ENCODE data around the gene TAS1R2.
"Not testable (repeated sequence)": the region's sequence is repeated elsewhere in the genome, so short reads cannot be mapped to it uniquely, and the experiment has no call there.

TAS1R2 gene

DNA sequence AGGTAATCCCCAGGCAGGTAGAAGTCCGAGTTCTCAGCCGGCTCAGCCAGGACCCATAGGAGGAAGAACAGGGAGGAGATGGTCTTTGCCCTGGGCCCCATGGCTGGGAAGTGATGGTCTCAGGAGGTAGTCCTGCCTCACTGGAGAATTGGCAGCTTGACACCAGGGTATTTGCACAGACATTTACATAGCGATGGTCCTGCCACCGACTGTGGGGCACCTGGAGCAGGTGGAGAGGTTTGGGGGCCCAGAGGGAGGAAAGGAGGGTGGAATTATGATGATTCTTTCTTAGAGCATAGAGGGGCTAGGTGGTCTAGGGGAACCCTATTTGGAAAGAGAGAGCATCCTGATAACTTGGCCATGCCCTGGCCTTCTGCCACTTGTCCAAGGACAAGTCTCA lies at the start of gene TAS1R2:
Gene TAS1R2, minus strand, starts transcription at position 101 of the 400 bp plus-strand sequence. Its CDS starts 0 bp downstream, at position 101.
- DNase-seq (ENCODE audit: low read depth in 2 of 2), result no peak

DNA sequence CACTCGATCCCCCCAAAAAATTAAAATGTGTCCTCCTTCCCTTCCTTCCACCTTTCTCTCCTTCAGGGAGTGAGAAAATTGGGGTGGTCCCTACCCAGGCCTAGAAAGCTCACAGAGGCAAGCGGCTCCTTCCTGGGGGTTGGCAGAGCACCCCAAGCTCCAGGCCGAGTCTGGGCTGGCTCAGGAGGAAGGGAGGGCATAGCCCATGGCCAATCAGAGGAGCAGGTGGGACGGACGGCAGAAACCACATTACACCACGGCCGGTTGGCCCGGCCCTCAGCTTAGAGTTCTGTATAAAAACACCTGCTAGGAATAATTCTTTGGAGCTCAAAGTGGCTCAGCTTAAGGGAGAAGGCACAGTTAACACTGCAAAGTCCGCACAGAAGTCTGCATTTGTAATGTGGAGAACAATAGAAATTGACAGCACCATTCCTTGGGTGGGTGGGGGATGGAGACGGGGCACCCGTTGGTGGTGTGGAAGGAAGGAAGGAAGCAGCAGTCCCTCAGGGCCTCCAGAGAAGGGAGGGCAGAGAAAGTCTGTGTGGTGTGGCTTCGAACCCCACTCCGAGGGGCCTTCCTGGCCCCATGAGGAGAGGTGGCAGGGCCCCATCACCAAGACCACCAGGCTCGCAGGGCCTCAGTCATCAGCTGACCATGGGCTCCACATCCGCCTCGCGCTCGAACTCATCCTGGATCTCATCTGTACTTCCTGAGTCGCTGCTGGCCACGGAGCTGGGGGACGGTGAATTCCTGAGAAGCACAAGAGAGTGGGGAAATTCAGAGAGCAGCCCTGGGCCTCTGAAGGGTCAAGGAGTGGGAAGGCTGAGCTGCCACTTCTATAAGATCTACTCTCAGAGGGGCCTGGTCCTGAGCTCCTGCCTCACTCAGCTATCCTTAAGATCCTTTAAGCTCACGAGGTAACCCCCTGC lies 48.7 kb upstream of the TAS1R2 start:
- no peak for DNase-seq (ENCODE audit: low read depth in 2 of 2)

DNA sequence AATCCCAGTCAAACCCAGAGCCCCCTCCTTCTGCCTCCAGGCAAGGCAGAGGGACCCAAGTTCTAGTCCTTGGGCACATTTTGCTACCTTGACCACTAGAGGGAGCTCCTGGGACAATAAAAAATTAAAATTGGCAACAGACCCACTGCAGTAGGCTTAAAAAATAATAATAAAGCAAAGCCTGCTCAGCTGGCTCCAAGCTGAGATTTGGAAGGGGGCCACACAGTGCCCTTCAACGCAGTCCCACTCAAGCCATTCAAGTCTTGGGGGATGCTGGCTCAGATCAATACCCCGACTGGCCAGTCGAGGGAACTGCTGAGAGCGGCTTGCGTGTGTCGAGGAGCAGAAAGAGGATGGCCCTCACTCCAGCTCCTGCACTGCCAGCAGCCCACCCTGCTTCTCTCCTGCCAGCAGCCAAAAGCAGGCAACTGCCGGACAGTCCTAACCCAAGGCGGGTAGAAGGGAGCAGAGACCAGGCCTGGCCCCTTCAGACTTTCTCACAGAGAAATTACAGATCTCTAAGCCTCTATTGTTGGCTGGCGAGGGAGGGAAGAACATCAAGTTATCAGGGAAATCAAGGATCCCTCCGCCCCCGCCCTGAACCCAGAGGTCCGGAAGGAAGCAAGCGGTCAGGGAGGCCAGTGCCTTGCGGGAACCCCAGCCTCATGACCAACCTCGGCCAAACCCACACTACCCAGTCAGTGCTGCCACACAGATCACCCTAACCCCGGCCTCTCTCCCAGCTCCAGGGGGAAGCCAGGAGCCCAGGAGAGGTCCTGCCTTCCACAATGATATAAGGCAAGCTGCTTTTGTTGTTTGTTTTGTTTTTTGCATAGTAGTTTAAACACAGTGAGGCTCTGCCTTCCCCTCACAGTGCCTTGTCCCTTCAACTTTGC lies 47.8 kb upstream of the TAS1R2 start:
- peak; percentile 30 to 32 for DNase-seq (ENCODE audit: low read depth in 2 of 2)

DNA sequence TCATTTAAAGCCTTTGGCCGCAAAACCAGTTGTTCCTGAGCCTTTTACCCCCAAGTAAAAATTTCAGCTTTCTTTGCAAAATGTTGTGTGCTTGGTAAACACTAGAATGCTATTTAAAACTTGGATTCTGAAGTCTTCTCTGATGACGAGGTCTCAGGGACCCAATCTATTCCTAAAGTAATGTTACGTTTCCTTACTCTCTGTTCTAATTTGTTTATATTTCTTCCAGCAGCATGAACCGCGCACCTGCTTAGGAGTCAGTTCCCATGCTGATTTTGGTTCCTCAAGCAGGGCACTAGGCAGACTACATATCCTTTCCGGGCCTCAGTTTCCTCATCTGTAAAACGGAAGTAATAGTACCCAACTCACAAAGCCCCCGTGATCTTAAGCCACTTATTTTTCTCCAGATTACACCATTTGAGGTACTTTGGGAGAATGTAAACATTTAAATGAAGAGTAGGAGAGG lies 43.9 kb upstream of the TAS1R2 start:
- DNase-seq (ENCODE audit: low read depth in 2 of 2), result no peak

DNA sequence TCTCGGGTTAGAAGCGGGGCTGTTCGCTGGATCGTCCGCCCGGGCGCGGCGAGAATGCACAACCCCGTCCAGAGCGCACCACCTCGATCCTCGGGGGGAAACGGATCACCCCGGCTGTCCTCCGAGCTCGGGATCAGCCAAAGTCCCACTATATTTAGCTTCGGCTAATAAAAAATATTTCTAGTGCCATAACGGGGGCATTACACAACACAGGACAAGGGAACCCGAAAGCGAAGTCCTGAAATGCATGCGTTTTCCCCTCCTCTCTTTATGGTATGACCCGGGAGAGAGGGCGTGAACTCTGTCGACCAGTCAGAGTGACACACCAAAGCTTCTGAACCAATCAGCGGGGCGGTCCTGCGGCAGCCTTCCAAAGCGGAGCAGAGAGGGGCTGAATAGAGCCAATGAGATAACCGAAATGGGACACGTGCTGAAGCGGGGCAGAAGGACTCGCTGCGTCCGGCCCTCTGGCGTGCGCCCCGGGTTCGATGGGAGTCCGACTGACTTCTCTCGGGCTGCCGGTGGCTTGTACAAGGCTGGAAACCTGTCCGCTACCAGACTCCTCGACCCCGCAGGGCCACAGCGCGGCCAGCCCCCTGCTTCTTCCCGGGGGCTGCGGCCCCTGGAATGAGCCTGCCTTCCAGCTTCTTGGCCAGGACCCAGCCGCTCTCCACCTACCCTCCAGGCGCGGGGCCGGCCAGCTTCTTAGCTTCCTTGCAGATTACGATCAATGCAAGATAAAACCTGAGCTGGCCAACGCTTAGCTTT lies 43.2 kb upstream of the TAS1R2 start, which contains the start of gene ALDH4A1:
Gene ALDH4A1, minus strand, starts transcription at position 33 of the 768 bp plus-strand sequence. Its CDS starts 32 bp downstream, at position 1.
- peak; percentile 70 to 83 for DNase-seq (ENCODE audit: low read depth in 2 of 2)

DNA sequence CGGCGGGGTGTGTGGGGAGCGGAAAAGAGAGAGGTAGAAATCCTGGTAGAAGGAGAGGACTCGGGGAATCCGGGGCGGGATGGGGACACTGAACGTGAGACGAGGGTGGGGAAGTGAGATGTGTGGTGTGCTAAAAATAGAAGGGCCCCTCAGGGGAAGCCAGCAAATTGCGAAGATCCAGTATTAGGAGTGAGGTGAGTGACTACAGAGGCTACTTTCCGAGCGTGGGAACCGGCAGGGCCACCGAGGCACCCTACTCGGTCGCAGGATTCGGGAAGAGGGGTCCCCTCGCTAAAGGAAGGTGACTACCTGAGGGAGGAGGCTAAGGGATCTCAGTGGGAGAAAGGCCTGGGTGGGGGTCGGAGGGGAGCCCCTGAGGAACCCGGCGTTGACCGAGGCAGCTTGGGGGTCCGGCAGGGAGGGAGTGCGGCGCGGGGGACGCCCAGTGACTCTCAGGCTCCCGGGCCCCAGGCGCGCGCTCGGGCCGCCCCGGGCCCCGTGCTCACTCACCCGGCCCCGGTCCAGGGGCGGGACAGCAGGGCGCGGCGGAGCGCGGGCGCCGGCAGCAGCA lies 42.6 kb upstream of the TAS1R2 start:
- no peak for DNase-seq (ENCODE audit: low read depth in 2 of 2)

DNA sequence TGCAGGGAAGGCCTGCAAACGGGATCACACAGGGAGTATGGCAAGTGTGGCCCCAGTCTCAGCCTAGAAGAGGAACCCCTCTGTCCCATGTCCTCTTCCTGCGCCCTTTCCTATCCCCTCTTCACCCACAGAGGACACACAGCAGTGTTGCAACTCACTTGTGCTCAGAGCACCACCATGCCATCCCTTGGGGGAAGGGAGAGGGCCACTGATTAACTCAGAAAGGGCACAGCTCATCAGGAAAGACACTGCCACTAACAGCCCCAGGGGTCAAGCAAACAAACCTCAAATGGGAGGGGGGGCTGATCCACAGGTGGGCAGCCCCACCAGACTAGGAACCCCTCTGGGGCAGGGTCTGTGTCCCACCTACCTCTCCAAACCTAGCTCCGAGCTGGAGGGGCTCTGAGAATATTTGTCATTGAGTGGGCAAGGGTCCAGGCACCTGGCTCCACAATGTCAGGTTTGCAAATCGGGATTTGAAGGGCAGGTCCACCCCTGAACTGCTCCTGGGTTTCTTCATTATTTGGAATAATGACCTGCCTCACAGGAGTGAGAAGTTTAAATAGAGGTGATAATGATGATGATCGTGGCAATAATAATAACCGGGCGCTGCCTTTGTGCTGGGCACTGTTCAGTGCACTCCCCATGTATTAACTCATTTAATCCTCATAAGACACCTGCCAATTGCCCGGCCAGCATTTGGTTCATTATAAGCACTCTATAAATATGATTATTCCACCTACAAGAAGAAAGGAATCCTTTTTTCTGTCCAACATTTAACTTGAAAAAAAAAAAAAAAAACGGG lies 41.9 kb upstream of the TAS1R2 start:
- DNase-seq (ENCODE audit: low read depth in 2 of 2), result no peak

DNA sequence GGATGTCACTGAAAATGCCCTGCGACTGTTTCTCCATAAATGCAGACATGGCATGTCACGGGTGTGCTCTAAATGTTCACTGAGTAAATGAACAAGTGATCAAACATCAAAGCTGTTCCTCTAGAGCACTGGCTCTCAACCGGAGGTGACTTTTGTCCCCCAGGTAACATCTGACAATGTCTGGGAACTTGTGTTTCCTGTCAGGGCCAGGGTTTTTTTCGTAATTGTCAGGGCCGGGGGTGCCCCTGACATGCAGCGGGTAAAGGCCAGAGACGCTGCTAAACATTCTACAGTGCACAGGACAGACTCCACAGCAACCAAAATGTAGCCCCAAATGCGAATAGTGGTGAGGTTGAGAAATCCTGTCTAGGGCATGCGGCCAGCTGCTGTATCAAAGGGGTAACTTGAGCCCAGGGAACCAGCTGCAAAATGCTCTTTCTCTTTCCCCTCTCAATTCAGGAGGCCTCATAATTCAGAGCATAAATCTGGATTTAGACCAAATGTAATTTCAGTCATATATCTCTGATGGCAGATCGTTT lies 40.9 kb upstream of the TAS1R2 start:
- no peak for DNase-seq (ENCODE audit: low read depth in 2 of 2)

DNA sequence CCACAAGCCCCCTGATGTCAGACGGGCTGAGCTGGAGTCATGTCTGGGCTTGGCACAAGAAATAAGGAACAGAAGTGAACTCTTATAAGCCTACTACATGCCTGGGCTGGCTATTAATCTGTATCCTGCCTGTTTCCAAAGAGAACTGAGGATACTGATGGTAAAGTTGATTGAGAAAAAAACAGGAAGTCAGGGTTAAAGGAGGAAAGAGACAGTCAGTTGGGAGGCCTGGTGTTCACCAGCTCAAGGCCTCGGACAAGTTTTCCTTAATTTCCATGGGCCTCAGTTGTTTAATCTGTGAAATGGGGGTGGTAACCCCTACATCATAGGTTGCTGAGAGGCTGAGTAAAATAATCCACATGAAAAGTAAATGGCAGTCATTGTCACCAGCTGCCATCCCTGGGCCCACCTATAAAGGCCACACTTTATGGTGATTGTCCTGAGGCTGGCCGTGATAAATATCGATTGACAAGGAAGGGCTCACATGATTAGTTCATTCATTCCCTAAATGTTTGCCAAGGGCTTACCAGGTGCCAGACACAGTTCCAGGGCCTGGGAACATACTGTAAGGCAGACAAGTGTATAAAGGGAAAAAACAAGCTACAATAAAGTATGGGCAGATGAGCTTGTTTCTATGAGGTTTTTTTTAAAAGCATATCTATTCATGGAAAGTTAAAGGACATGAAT lies 40.0 kb upstream of the TAS1R2 start:
- no peak for DNase-seq (ENCODE audit: low read depth in 2 of 2)

DNA sequence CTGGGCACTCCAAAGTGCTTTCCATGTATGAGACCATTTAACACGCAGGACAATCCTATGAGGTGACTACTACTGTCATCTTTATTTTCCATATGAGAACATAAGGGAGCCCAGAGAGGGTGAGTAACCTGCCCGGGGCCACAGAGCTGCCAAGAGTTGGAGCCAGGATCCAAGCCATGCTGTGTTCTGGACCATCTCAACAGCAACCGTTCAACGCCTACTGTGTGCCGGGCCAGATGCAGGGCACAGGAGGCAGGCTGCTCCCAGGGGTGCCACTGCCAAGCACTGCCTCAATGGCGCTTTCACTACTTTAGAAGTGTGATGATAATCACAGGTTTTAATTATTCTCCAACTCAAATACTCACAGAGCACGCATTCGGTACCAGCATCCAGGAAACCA lies 39.1 kb upstream of the TAS1R2 start:
- DNase-seq (ENCODE audit: low read depth in 2 of 2), result no peak

DNA sequence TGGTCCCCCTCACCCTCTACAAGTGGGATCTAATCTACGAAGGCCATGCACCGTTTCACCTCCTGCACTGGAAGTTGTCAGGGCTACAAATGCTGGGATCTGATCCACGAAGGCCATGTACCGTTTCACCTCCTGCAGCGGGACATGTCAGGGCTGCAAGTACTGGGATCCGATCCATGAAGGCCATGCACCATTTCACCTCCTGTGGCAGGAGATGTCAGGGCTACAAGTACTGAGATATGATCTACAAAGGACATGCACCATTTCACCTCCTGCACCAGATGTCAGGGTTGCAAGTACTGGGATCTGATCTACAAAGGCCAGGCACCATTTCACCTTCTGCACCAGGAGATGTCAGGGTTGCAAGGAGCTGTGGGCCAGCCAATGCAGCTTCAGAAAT lies 35.9 kb upstream of the TAS1R2 start:
- DNase-seq (ENCODE audit: low read depth in 2 of 2), result no peak

DNA sequence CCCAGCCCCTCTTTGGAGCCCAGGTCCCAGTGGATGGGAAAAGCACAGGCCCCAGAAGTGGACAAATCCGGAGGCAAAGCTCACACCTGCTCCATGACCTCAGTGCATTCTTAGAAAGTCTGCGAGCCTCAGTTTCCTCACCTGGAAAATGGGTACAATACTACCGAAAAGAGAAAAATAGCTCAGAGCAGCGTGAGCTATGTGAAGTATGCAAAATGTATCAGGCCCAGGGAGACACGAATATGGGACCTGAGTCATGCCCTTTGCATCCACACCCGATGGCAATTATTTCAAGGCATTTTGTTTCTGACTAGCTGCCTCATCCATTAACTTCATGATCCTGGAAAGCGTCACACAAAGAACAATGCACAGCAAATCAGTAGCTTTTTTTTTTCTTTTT lies 33.7 kb upstream of the TAS1R2 start:
- no peak for DNase-seq (ENCODE audit: low read depth in 2 of 2)

DNA sequence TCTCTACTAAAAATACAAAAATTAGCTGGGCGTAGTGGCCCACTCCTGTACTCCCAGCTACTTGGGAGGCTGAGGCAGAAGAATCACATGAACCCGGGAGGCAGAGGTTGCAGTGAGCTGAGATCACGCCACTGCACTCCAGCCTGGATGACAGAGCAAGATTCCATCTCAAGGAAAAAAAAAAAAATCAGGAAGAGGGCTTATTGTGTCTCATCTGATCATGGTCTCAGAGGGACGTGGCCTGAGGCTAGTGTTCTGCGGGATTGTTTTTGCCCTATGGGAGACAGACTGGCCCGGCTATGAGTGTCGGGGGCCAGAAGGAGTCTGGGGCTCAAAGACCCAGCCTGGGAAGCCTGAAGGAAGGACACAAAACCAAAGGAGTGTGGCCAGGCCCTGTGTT lies 32.4 kb upstream of the TAS1R2 start:
- not testable (repeated sequence) for DNase-seq (ENCODE audit: low read depth in 2 of 2)

DNA sequence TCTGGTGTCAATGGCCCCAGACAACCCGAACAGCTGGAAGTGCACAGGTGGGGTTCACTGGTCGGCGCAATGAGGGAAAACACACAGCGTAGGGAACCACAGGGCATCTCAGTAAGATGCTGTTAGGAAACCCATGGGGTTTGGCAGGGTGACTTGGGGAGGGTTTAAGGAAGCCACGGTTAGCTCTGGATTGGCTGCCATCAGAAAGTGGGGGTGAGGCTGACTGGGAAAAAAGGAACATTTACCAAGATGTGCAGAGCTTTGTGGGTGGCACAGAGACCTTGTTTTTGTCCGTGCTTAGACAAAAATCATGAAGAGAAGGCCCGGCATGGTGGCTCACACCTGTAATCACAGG lies 31.9 kb upstream of the TAS1R2 start:
- no peak for DNase-seq (ENCODE audit: low read depth in 2 of 2)

DNA sequence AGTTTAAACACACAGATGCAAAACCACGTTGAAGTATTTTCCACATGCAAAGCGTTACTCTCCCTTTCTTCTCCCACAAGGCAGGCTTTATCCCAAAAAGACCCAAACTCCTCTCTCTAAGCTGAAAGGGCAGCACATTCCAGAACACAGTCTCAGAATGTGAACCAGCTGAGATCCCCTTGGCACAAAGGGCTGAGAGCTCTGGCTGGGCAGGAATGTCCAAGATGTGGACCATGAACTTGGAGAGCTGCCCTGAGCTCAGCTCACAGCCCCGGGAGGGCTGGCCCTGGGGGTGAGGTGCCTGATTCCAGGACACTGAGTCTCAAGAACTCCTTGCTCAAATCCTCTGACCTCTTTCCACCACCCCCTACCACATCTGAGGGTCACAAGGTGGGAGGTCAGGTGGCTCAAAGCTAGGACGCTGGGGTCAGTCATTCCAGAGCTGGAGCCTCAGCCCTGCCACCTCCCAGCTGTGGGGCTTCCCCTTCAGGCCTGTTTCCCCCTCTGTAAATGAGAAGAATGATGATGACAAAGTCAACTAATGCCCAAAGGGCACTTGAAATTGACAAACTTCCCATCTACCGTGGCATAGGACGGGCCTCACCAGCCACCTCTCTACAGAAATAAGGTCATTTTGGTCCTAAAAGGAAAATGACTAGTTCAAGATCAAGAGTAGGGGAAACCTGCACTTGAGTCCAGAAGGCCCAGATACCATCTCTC lies 31.4 kb upstream of the TAS1R2 start:
- no peak for DNase-seq (ENCODE audit: low read depth in 2 of 2)

DNA sequence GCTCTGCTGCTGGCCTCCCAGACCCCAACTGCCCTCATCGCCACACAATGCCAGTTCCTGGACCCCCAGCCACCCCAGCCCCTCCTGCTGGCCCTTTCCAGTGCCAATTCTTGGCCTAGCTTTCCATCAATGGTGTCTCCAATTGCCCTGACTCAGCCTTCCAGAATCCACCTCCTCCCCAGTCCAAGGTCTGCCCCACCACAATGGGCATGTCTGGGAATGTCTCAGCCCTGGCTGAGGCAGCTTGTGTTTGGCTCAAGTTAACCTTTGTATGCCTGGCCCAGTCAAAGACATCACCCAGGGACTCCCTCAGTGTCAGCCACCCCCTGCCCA lies 26.5 kb upstream of the TAS1R2 start:
- DNase-seq (ENCODE audit: low read depth in 2 of 2), result no peak

DNA sequence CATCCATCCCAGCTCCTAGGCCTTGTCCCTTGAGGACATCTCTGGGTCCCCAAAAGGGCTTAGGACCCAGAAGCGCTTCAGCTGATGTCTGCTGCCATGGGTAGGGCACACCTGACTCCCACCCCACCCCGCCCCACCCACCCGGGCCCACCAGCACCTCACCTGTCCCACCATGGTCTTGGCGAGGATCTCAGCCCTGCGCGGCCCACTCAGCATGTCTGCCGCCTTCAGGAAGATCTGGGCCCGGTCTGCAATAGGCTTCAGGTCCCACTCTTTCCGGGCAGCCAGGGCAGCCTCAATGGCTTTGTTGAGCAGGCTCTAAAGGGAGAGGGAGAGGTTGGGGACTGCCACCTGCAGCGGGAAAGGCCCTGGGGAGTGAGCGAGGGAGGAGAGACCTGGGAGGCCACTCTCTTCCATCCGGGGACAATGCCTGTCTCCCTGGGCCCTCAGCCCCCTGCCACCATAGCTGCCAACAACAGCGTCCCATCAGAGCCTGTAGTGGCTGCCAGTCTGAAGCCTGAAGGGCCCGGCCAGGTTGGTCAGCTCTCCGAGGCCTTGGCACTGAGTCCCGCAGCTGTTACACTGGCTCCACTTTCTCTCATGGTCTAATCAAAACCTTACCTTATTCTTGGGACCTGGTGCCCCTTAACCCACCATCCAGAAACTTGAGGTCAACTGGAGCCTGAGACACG lies 26.0 kb upstream of the TAS1R2 start:
- DNase-seq (ENCODE audit: low read depth in 2 of 2), result no peak

DNA sequence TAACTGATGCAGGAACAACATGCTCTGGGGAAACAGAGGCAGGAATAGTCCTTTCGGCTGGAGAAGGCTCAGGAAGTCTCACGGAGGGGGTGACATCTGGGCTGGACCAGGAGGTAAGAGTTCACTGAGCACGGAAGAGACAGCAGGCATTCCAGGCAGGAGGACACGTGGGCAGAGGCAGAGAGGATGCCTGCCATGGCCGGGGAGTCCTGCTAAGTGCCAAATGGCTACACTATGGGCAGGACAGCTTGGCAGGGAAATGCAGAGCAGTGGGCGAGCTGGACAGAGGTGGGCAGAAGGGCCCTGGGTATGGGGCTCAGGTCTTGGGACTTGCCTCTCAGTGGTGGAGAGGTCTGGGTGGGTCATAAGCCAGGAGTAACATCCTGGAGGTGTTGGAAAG lies 25.3 kb upstream of the TAS1R2 start:
- no peak for DNase-seq (ENCODE audit: low read depth in 2 of 2)

DNA sequence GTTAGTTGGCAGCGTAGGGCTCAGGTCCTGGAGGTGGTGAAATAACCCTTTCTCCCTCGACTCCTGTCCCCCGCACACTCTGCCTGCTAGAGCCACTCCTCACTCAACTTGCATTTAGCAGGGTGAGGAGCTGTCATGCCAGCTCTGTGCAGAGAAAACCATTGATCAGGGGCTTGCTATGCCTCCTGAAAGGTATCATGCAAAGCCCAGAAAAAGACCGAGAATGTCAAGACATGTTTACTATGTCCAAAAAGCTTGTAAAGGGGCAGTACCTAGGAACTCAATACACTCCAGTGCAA lies 24.9 kb upstream of the TAS1R2 start:
- DNase-seq (ENCODE audit: low read depth in 2 of 2), result no peak

Data from stimulated activated CD4-positive, alpha-beta T cell treated with anti-CD3 and anti-CD28 coated beads, Interleukin-1b, Interleukin-23, amount 100 ng/mL, for 1 hour (primary cell).